ENCODE results near the gene KRTAP20-1.

Gene KRTAP20-1

DNA sequence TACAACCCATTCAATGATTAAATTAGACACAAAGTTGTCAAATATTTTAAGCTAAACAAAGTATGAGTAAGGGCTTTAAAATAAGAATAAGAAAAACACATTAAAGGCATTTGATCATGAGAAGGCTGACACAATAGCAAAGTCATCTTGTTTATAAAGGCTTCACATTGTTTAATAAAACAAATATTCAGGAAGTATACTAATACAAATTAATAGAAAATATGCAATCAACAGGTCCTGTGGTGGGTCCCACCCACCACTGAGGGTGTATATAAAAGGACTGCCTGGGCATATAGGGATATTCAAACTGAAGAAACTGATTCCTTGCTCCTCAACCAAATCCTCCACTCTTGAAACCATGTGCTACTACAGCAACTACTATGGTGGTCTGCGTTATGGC, 18.7 kb downstream of the KRTAP20-1 start, which contains the start of gene KRTAP20-2:
Gene KRTAP20-2 (plus strand): TSS at position 301 of the 400 bp plus-strand sequence. CDS start 58 bp downstream, at position 359.
- Histone ChIP-seq H3K36me3 (ENCODE audit: control insufficient read depth, insufficient read depth, low read length) (no peaks in the 10 kb centered on the region), H3K27ac (ENCODE audit: insufficient read depth, low read depth, low read length, poor library complexity, severe bottlenecking) (no peak within 1 kb of the TSS), H3K27me3 (ENCODE audit: control insufficient read depth, insufficient read depth, low read length, poor library complexity, severe bottlenecking) (no peaks in the 10 kb centered on the region), H3K4me1 (ENCODE audit: control insufficient read depth, insufficient read depth, low read length) (no peaks in the 10 kb centered on the region), H3K4me3 (ENCODE audit: insufficient read depth, low read depth, low read length) (no peak within 1 kb of the TSS), H3K9me3 (ENCODE audit: control insufficient read depth, low read length) (no peaks in the 10 kb centered on the region)
- 92 to 97% methylated on average over 1 of the region's 1 CpG for WGBS, 2 experiments

DNA sequence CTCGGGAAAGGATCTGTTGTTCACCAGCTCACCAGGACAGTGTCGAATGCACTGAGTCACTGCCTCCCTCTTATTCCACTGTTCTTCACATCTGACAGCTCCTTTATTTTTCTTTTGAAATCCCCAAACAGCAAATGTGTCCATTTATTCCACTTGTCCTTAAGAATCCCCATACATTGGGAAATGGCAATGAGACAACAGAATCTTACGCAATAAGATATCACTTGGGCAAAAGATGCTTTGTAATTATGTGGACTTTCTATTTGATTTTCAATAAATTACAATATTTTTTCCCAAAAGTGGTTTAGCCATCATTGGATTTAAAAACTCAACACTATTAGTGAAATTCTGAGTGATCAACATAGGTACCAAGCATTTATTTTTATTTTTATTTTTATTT, 22.5 kb downstream of the KRTAP20-1 start:
- H3K9me3 ChIP-seq (ENCODE audit: control insufficient read depth, low read length) = no peaks in the 10 kb centered on the region
- 85 to 94% methylated on average over 2 of the region's 3 CpGs for WGBS, 2 experiments
- no peak overlapping the region for H3K27ac ChIP-seq (ENCODE audit: insufficient read depth, low read depth, low read length, poor library complexity, severe bottlenecking)
- no peaks in the 10 kb centered on the region for H3K27me3 ChIP-seq (ENCODE audit: control insufficient read depth, insufficient read depth, low read length, poor library complexity, severe bottlenecking)
- H3K4me3 ChIP-seq (ENCODE audit: insufficient read depth, low read depth, low read length) = no peak overlapping the region
- H3K4me1 ChIP-seq (ENCODE audit: control insufficient read depth, insufficient read depth, low read length) = no peaks in the 10 kb centered on the region
- no peaks in the 10 kb centered on the region for H3K36me3 ChIP-seq (ENCODE audit: control insufficient read depth, insufficient read depth, low read length)

DNA sequence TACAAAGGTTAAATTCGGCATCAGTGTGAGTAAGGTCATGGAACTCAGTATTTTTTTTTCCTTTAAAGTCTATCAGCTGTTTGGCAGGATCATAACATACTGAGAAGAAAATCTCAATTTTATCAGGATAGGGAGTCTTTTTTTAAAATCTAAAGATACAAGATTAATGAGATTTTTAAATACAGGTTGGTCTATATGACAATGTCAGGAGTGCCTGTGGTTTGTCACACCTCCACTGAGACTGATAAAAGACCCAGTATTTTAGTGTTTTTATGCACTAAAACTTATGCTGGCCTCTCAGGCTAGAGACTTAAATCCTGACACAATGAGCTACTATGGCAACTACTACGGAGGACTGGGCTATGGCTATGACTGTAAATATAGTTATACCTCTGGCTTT, 26.3 kb downstream of the KRTAP20-1 start, which contains the start of gene KRTAP20-3:
Gene KRTAP20-3 (plus strand): TSS at position 301 of the 400 bp plus-strand sequence.
- Histone ChIP-seq H3K4me3 (ENCODE audit: insufficient read depth, low read depth, low read length) (no peak within 1 kb of the TSS), H3K36me3 (ENCODE audit: control insufficient read depth, insufficient read depth, low read length) (no peaks in the 10 kb centered on the region), H3K9me3 (ENCODE audit: control insufficient read depth, low read length) (no peaks in the 10 kb centered on the region), H3K27me3 (ENCODE audit: control insufficient read depth, insufficient read depth, low read length, poor library complexity, severe bottlenecking) (no peaks in the 10 kb centered on the region), H3K27ac (ENCODE audit: insufficient read depth, low read depth, low read length, poor library complexity, severe bottlenecking) (no peak within 1 kb of the TSS), H3K4me1 (ENCODE audit: control insufficient read depth, insufficient read depth, low read length) (no peaks in the 10 kb centered on the region)
- 92 to 95% methylated on average over 2 of the region's 2 CpGs for WGBS, 2 experiments

DNA sequence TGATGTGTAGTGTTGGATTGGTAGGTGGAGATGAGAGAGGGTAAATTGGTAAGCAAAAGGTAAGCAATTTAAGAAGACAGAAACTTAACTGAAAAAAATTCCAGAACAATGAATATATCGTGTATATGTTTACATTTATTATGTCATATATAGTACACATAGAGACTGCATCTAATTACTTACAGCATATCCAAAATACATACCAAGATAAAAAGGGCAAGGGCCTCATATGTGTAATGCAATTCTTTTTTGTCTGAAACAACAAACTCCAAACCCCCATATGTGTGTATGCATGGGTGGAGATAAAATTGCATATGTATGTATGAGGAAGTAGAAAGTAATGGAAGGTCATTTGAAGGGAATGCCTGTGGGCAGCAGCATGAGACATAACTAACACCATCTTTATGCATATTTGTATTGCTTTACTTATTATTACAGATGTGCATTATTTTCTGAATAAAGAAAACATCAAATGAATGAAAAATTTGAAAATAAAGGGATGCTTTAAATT, 30.7 kb downstream of the KRTAP20-1 start:
- Histone ChIP-seq H3K9me3 (ENCODE audit: control insufficient read depth, low read length) (no peaks in the 10 kb centered on the region), H3K27me3 (ENCODE audit: control insufficient read depth, insufficient read depth, low read length, poor library complexity, severe bottlenecking) (no peaks in the 10 kb centered on the region), H3K4me3 (ENCODE audit: insufficient read depth, low read depth, low read length) (no peak overlapping the region), H3K27ac (ENCODE audit: insufficient read depth, low read depth, low read length, poor library complexity, severe bottlenecking) (no peak overlapping the region), H3K4me1 (ENCODE audit: control insufficient read depth, insufficient read depth, low read length) (no peaks in the 10 kb centered on the region), H3K36me3 (ENCODE audit: control insufficient read depth, insufficient read depth, low read length) (no peaks in the 10 kb centered on the region)
- WGBS, 2 experiments = no CpG with 5 or more reads among the region's 1 CpG

DNA sequence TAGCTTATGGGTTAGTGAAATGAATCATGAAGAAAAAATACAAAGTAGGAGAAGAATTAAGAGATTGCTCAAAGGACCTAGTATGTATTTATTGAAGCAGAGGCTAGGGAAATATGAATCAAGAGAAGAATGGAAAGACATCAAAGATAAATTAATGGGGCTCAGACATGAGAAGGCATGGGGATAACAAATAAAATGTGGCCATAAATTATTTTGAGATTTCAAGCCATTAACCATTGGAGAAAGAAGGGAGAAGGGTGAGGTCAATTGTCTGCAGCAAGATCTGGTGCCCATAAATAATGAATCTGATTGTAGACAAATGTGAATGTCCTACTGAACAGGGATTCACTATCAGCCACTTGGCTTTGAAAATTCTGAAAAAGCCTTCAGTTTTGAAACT, 36.7 kb downstream of the KRTAP20-1 start:
- Histone ChIP-seq H3K4me3 (ENCODE audit: insufficient read depth, low read depth, low read length) (no peak overlapping the region), H3K27me3 (ENCODE audit: control insufficient read depth, insufficient read depth, low read length, poor library complexity, severe bottlenecking) (no peaks in the 10 kb centered on the region), H3K36me3 (ENCODE audit: control insufficient read depth, insufficient read depth, low read length) (no peaks in the 10 kb centered on the region), H3K4me1 (ENCODE audit: control insufficient read depth, insufficient read depth, low read length) (no peaks in the 10 kb centered on the region), H3K27ac (ENCODE audit: insufficient read depth, low read depth, low read length, poor library complexity, severe bottlenecking) (no peak overlapping the region), H3K9me3 (ENCODE audit: control insufficient read depth, low read length) (no peaks in the 10 kb centered on the region)

All from ectodermal cell (in vitro differentiated cells).